HG03175 (cell line): ENCODE results near the gene CCDC188.

Experiments
- ATAC-seq: cut with Tn5 transposase; IDR thresholded peaks from one replicate; pipeline ENCODE4 v1.9.1; 2021; ENCODE audit warnings: mild to moderate bottlenecking, moderate library complexity; ENCODE audit not compliant: unreplicated experiment

Gene CCDC188

GRCh38 chr22:20185750-20186149 lies 34.9 kb upstream of the CCDC188 start:
- no peak for ATAC-seq

- no peak for ATAC-seq
These were observed 33.8 kb upstream of the CCDC188 start for GRCh38 chr22:20184501-20185165.

- no peak for ATAC-seq
These were observed 33.0 kb upstream of the CCDC188 start for GRCh38 chr22:20183823-20184222.

GRCh38 chr22:20183101-20183500 lies 32.2 kb upstream of the CCDC188 start:
- ATAC-seq = no peak

GRCh38 chr22:20182365-20182764 lies 31.5 kb upstream of the CCDC188 start:
- ATAC-seq = no peak

- ATAC-seq = no peak
These were observed 31.0 kb upstream of the CCDC188 start for GRCh38 chr22:20181884-20182236.

GRCh38 chr22:20181194-20181883 lies 30.5 kb upstream of the CCDC188 start:
- no peak for ATAC-seq

- no peak for ATAC-seq
These were observed 29.8 kb upstream of the CCDC188 start for GRCh38 chr22:20180640-20181039.

- ATAC-seq = no peak
These were observed 29.4 kb upstream of the CCDC188 start for GRCh38 chr22:20180245-20180630.

GRCh38 chr22:20179455-20180244 lies 28.8 kb upstream of the CCDC188 start:
- no peak for ATAC-seq

GRCh38 chr22:20178915-20179227 lies 28.0 kb upstream of the CCDC188 start:
- ATAC-seq = no peak

GRCh38 chr22:20178075-20178914 lies 27.4 kb upstream of the CCDC188 start:
- no peak for ATAC-seq

- ATAC-seq = no peak
These were observed 26.5 kb upstream of the CCDC188 start for GRCh38 chr22:20177217-20177911.

- ATAC-seq = no peak
These were observed 25.7 kb upstream of the CCDC188 start for GRCh38 chr22:20176421-20177085.

GRCh38 chr22:20175597-20175900 lies 24.7 kb upstream of the CCDC188 start:
- ATAC-seq = no peak

- no peak for ATAC-seq
These were observed 24.1 kb upstream of the CCDC188 start for GRCh38 chr22:20174785-20175596.

- no peak for ATAC-seq
These were observed 22.9 kb upstream of the CCDC188 start for GRCh38 chr22:20173772-20174171.

GRCh38 chr22:20173246-20173645 lies 22.4 kb upstream of the CCDC188 start:
- no peak for ATAC-seq

GRCh38 chr22:20172141-20172613 lies 21.3 kb upstream of the CCDC188 start:
- no peak for ATAC-seq
